Measurements from ENCODE around the gene MIS18BP1. TPM values are rescaled to one million over a fixed set of nuclear protein-coding genes. Genes with fewer than 3 reads are reported as not detected.

Gene MIS18BP1
- total RNA-seq (2012; rRNA removed) = 18.6 and 29.7 TPM in 2 replicates
- polyA plus RNA-seq (2012; rRNA removed) = 8.6 and 10.6 TPM in 2 replicates
- 1.1 and 1.5 TPM in 2 replicates for polyA plus RNA-seq (2012; cell fraction: cytosol; rRNA removed)
- 2.5 and 10.4 TPM in 2 replicates for polyA plus RNA-seq (2012; cell fraction: nucleus; rRNA removed; ENCODE audit: low replicate concordance)
- Bru-seq, nascent RNA = percentile 70 among the genes with signal in this experiment
- BruChase-seq, experiment 1, labeled RNA remaining after a 6-hour chase = percentile 64 among the genes with signal in this experiment
- percentile 63 among the genes with signal in this experiment for BruChase-seq, experiment 2, labeled RNA remaining after a 2-hour chase
- long read RNA-seq, partial matches to known transcripts = 3 of 4 reads
- long read RNA-seq, other reads (novel, unspliced or antisense) = 1 of 4 reads

DNA sequence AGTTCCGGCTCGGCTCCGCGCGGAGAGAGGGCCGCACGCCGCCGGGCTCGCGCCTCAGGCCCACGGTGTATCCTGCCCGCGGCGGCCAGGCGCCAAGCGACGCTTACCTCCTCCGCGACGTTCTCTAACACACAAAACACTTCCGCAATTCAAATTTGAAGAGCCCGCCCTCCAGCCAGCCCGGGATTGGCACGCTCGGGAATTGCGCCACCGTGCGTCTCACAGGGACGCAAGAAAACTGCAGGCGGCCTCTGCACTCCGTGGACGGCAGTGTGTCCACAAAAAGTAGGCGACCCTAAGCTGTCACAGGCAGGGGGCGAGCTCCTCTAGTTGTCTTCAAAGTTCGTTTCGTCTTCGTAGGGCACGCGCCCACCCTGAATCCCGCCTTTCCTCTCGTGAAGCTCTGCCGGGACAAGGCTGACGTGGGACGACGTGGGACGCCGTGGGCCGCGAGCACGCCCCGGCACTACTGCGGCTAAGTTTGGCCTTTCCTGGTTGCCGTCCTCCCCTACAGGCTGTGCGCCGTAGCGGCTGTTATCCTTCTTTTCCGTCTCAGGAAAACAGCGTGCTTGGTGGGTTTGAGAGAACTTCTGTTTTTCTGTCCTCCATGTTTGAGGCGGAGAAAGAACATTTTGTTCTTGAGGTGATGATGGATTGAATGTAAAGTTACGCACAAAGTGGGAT lies at the start of gene MIS18BP1:
Gene MIS18BP1 (minus strand): TSS at position 133 of the 684 bp plus-strand sequence. CDS start 5,916 bp downstream, outside the sequence.
- Histone ChIP-seq H3K36me3 (ENCODE audit: control insufficient read depth, insufficient read depth, low read length) (no peaks in the 10 kb centered on the region), H3K9me3 (ENCODE audit: control insufficient read depth, insufficient read depth, low read length) (no peaks in the 10 kb centered on the region), H3K18ac (ENCODE audit: low read depth, low read length) (peak within 1 kb of the TSS; percentile 98), H3K9me1 (ENCODE audit: insufficient read depth, low read length) (peaks cover 3% of the 10 kb centered on the region; the same call in 1 of the 2 replicates), H4K5ac (ENCODE audit: low read depth, low read length) (peak within 1 kb of the TSS; percentile 99), H3K56ac (ENCODE audit: extremely low read depth, insufficient read depth, low read length) (peak within 1 kb of the TSS; percentile 90), H2AK5ac (ENCODE audit: low read depth, low read length) (peak within 1 kb of the TSS; percentile 73), H4K20me1 (ENCODE audit: insufficient read depth, low read length) (peaks cover 4% of the 10 kb centered on the region; the same call in 1 of the 2 replicates), H3K4me3 (ENCODE audit: insufficient read depth, low read depth, low read length) (peak within 1 kb of the TSS; percentile 82), H2AK9ac (replicated peaks; ENCODE audit: low read depth, low read length, poor library complexity) (peak within 1 kb of the TSS; percentile 95), H3K9ac (ENCODE audit: low read depth, low read length) (peak within 1 kb of the TSS; percentile 91), H3K4me2 (ENCODE audit: low read depth, low read length) (peak within 1 kb of the TSS; percentile 98), H2BK5ac (ENCODE audit: low read depth, low read length, poor library complexity, severe bottlenecking) (peak within 1 kb of the TSS; percentile 97), H4K8ac (ENCODE audit: low read depth in 2 of 2, low read length in 2 of 2) (peak within 1 kb of the TSS; percentile 91 to 99), H2BK20ac (ENCODE audit: low read depth, low read length) (peak within 1 kb of the TSS; percentile 97), H2BK120ac (ENCODE audit: low read depth, low read length) (peak within 1 kb of the TSS; percentile 99), H2BK15ac (ENCODE audit: low read depth, low read length) (peak within 1 kb of the TSS; percentile 97; the same call in 2 of the 3 replicates), H3K27ac (ENCODE audit: insufficient read depth, low read length) (peak within 1 kb of the TSS; percentile 99), H3K27me3 (ENCODE audit: control insufficient read depth, insufficient read depth, low read length) (no peaks in the 10 kb centered on the region), H3K4me1 (ENCODE audit: control insufficient read depth, insufficient read depth, low read length) (peaks cover 4% of the 10 kb centered on the region; the same call in 1 of the 2 replicates), H2AFZ (replicated peaks; ENCODE audit: low read length, poor library complexity) (peak within 1 kb of the TSS; percentile 99), H3K23ac (ENCODE audit: low read depth, low read length) (peak within 1 kb of the TSS; percentile 95), H4K91ac (ENCODE audit: insufficient read depth, low read depth, low read length) (peak within 1 kb of the TSS; percentile 99), H3K14ac (replicated peaks; ENCODE audit: low read depth, low read length) (peak within 1 kb of the TSS; percentile 97), H3K79me1 (ENCODE audit: low read depth in 1 of 2, low read length in 2 of 2) (peaks cover 0 to 17% of the 10 kb centered on the region in 2 experiments; a peak in 2 of 4 replicates), H3K4ac (ENCODE audit: low read depth, low read length) (peak within 1 kb of the TSS; percentile 99)
- no TSS peak for BruUV-seq (replicated peaks)
- ATAC-seq (ENCODE audit: low read depth) = peak; percentile 89
- in situ Hi-C loops (cut with MboI; ENCODE audit: low sequenced_read_pairs) (no loop called here), dilution Hi-C loops (cut with HindIII; ENCODE audit: low sequenced_read_pairs, unreplicated experiment) (no loop called here), intact Hi-C loops (cut with micrococcal nuclease) (loop anchor here (1.0 to 5.0 kb wide), 5 partner anchors 119 to 356 kb away; partner anchors contain the start of genes FKBP3, PRPF39 and TOGARAM1)
- WGBS, 2 experiments (ENCODE audit: extremely low coverage in 2 of 2, insufficient read length in 1 of 2) = 0% methylated on average over 10 of the region's 61 CpGs; no CpG with 5 or more reads in 1 of the 2 experiments
- CTCF ChIA-PET = interaction anchor here (1.0 to 1.9 kb wide), 4 partner anchors 14 to 38 kb away, joined by 3 to 6 read pairs (median 4); no protein-coding TSS in a partner anchor
- DNase-seq = peak; percentile 95
- POLR2A ChIA-PET (ENCODE audit: unreplicated experiment) = no interaction called here
- TF ChIP-seq CHD1 (IDR thresholded peaks at IDR 0.05; ENCODE audit: low read depth, low read length) (no peak; the same call in 1 of the 2 replicates), MXI1 (IDR thresholded peaks at IDR 0.05; ENCODE audit: borderline replicate concordance, low read depth, low read length) (peak; percentile 89), RCOR1 (IDR thresholded peaks at IDR 0.05; ENCODE audit: insufficient replicate concordance, low read length) (no peak), MAZ (IDR thresholded peaks at IDR 0.05; ENCODE audit: borderline replicate concordance, low read depth, low read length) (peak; percentile 27; the same call in 1 of the 2 replicates), BHLHE40 (IDR thresholded peaks at IDR 0.05; ENCODE audit: low read depth, low read length) (peak; percentile 60), MAFK (IDR thresholded peaks at IDR 0.05; ENCODE audit: low read depth, low read length) (no peak), RFX5 (IDR thresholded peaks at IDR 0.05; ENCODE audit: low read depth, low read length) (no peak), RAD21 (IDR thresholded peaks at IDR 0.05; ENCODE audit: low read length) (0 out of 2 replicates have a peak, but pooled peaks have one; percentile 27), SMC3 (IDR thresholded peaks at IDR 0.05; ENCODE audit: low read depth, low read length) (peak; percentile 34), NFE2L2 (IDR thresholded peaks at IDR 0.05; ENCODE audit: low read depth, low read length) (no peak), CEBPB (IDR thresholded peaks at IDR 0.05; ENCODE audit: low read depth, low read length) (peak; percentile 95)
- TF ChIP-seq, protein P1, sequence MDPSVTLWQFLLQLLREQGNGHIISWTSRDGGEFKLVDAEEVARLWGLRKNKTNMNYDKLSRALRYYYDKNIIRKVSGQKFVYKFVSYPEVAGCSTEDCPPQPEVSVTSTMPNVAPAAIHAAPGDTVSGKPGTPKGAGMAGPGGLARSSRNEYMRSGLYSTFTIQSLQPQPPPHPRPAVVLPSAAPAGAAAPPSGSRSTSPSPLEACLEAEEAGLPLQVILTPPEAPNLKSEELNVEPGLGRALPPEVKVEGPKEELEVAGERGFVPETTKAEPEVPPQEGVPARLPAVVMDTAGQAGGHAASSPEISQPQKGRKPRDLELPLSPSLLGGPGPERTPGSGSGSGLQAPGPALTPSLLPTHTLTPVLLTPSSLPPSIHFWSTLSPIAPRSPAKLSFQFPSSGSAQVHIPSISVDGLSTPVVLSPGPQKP (IDR thresholded peaks at IDR 0.05; ENCODE audit: borderline replicate concordance, low read depth, low read length) = no peak
- TF ChIP-seq, protein P2, sequence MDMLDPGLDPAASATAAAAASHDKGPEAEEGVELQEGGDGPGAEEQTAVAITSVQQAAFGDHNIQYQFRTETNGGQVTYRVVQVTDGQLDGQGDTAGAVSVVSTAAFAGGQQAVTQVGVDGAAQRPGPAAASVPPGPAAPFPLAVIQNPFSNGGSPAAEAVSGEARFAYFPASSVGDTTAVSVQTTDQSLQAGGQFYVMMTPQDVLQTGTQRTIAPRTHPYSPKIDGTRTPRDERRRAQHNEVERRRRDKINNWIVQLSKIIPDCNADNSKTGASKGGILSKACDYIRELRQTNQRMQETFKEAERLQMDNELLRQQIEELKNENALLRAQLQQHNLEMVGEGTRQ (IDR thresholded peaks at IDR 0.05; ENCODE audit: low read depth, low read length) = no peak; the same call in 1 of the 2 replicates
